HEK293 (cell line): ENCODE measurements around the gene IQGAP3.
A peak's percentile ranks its signal among the peaks of the same experiment; 100 is the strongest.

Source experiments
- EGR2 ChIP-seq: fragments of 450-650 bp; formaldehyde crosslinking; IDR thresholded peaks from 2 replicates; pipeline ENCODE4 v1.5.1; 2016; ENCODE audit warnings: low read depth, missing biosample characterization, missing genetic modification characterization
- FEZF1 ChIP-seq: fragments of 450-650 bp; formaldehyde crosslinking; IDR thresholded peaks from 2 replicates; pipeline ENCODE4 v1.5.1; 2016; ENCODE audit warnings: missing biosample characterization, missing genetic modification characterization
- KLF7 ChIP-seq: fragments of 450-650 bp; formaldehyde crosslinking; IDR thresholded peaks from 2 replicates; pipeline ENCODE4 v1.5.1; 2016; ENCODE audit warnings: missing biosample characterization, missing genetic modification characterization, borderline replicate concordance
- ZBTB1 ChIP-seq: fragments of 450-650 bp; formaldehyde crosslinking; IDR thresholded peaks from 2 replicates; pipeline ENCODE4 v1.5.1; 2016; ENCODE audit warnings: missing biosample characterization, missing genetic modification characterization
- ZFHX2 ChIP-seq: fragments of 450-650 bp; formaldehyde crosslinking; conservative IDR thresholded peaks from 2 replicates; pipeline ENCODE4 v1.5.1; 2016; ENCODE audit warnings: missing biosample characterization, missing genetic modification characterization
- ZFP69B ChIP-seq: fragments of 450-650 bp; formaldehyde crosslinking; IDR thresholded peaks from 2 replicates; pipeline ENCODE4 v1.5.1; 2016; ENCODE audit warnings: missing biosample characterization, missing genetic modification characterization
- ZNF138 ChIP-seq: fragments of 450-650 bp; formaldehyde crosslinking; IDR thresholded peaks from 2 replicates; pipeline ENCODE4 v1.5.1; 2016; ENCODE audit warnings: missing biosample characterization, missing genetic modification characterization, borderline replicate concordance
- ZNF335 ChIP-seq: fragments of 450-650 bp; formaldehyde crosslinking; conservative IDR thresholded peaks from 2 replicates; pipeline ENCODE4 v1.5.1; 2016; ENCODE audit warnings: missing biosample characterization, missing genetic modification characterization
- ZNF560 ChIP-seq: fragments of 450-650 bp; formaldehyde crosslinking; IDR thresholded peaks from 2 replicates; pipeline ENCODE4 v1.5.1; 2017; ENCODE audit warnings: missing biosample characterization, missing genetic modification characterization, borderline replicate concordance
- ZNF623 ChIP-seq: fragments of 450-650 bp; formaldehyde crosslinking; IDR thresholded peaks from 2 replicates; pipeline ENCODE4 v1.5.1; 2016; ENCODE audit warnings: missing biosample characterization, missing genetic modification characterization
- ZNF701 ChIP-seq: fragments of 450-650 bp; formaldehyde crosslinking; IDR thresholded peaks from 2 replicates; pipeline ENCODE4 v1.5.1; 2016; ENCODE audit warnings: missing biosample characterization, missing genetic modification characterization
- ZNF791 ChIP-seq: fragments of 450-650 bp; formaldehyde crosslinking; IDR thresholded peaks from 2 replicates; pipeline ENCODE4 v1.5.1; 2016; ENCODE audit warnings: missing biosample characterization, missing genetic modification characterization
- ZNF830 ChIP-seq: fragments of 450-650 bp; IDR thresholded peaks from 2 replicates; pipeline ENCODE4 v1.5.0; 2018; ENCODE audit warnings: missing biosample characterization, missing genetic modification characterization, low read depth, mild to moderate bottlenecking, moderate library complexity
- ZXDB ChIP-seq: fragments of 450-650 bp; formaldehyde crosslinking; IDR thresholded peaks from 2 replicates; pipeline ENCODE4 v1.5.1; 2016; ENCODE audit warnings: missing biosample characterization, missing genetic modification characterization
- TF ChIP-seq, protein P1 (sequence below): sonication (generic); formaldehyde crosslinking; IDR thresholded peaks from 2 replicates; pipeline ENCODE4 v1.8.1; 2022; ENCODE audit warnings: mild to moderate bottlenecking, moderate library complexity, missing genetic modification reagents
- TF ChIP-seq, protein P2 (sequence below): fragments of 450-650 bp; formaldehyde crosslinking; IDR thresholded peaks from 2 replicates; pipeline ENCODE4 v1.5.1; 2017; ENCODE audit warnings: missing biosample characterization, missing genetic modification characterization
- TF ChIP-seq, protein P3 (sequence below): fragments of 450-650 bp; formaldehyde crosslinking; IDR thresholded peaks from 2 replicates; pipeline ENCODE4 v1.5.1; 2017; ENCODE audit warnings: missing biosample characterization, missing genetic modification characterization
- TF ChIP-seq, protein P4 (sequence below): fragments of 450-650 bp; formaldehyde crosslinking; IDR thresholded peaks from 2 replicates; pipeline ENCODE4 v1.5.1; 2016; ENCODE audit warnings: missing biosample characterization, missing genetic modification characterization
- TF ChIP-seq, protein P5 (sequence below): fragments of 450-650 bp; formaldehyde crosslinking; IDR thresholded peaks from 2 replicates; pipeline ENCODE4 v1.5.1; 2017; ENCODE audit warnings: missing biosample characterization, missing genetic modification characterization
- TF ChIP-seq, protein P6 (sequence below): fragments of 450-650 bp; formaldehyde crosslinking; IDR thresholded peaks from 2 replicates; pipeline ENCODE4 v1.5.1; 2016; ENCODE audit warnings: missing biosample characterization, missing genetic modification characterization
- TF ChIP-seq, protein P7 (sequence below): fragments of 450-650 bp; formaldehyde crosslinking; IDR thresholded peaks from 2 replicates; pipeline ENCODE4 v1.5.1; 2016; ENCODE audit warnings: missing biosample characterization, missing genetic modification characterization, low read depth
- TF ChIP-seq, protein P8 (sequence below): fragments of 450-650 bp; formaldehyde crosslinking; IDR thresholded peaks from 2 replicates; pipeline ENCODE4 v1.5.1; 2016; ENCODE audit warnings: missing biosample characterization, missing genetic modification characterization, low read depth

The IQGAP3 gene

DNA sequence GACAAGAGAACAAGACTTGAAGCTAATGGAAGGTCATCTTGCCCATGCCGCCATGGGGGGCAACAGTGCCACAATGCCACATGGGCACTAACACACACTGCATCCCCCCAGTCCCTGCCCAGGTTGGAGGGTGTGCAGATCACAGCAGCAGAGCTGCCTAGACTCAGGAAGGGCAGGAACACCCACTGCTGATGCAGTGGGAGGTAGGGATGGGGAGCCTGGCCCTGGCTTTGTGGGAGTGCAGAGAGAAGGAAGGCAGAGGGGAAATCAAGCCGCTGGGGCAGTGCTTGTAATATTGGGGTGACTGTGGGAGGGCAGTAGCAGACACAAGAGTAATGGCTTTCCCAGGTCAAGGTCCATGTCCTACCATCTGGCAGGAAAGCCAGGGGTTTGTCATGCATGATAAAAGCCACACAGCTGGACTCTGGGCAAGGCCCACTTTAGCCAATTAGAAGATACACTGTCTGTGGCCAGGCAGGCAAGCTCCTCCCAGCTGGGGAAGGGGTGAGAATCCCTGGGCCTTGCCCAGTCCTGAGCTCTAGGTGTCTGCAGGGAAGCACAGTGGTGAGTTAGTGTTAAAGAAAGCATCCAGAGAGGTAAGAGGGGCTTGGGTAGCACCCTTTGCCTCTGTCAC lies 46.4 kb downstream of the IQGAP3 start (continued):
- TF ChIP-seq, protein P1, sequence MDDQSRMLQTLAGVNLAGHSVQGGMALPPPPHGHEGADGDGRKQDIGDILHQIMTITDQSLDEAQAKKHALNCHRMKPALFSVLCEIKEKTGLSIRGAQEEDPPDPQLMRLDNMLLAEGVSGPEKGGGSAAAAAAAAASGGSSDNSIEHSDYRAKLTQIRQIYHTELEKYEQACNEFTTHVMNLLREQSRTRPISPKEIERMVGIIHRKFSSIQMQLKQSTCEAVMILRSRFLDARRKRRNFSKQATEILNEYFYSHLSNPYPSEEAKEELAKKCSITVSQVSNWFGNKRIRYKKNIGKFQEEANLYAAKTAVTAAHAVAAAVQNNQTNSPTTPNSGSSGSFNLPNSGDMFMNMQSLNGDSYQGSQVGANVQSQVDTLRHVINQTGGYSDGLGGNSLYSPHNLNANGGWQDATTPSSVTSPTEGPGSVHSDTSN: no peak
- TF ChIP-seq ZNF791 (tag by site-specific recombination) (no peak), KLF7 (tag by site-specific recombination) (no peak), ZNF701 (tag by site-specific recombination) (no peak), ZBTB1 (tag by site-specific recombination) (no peak), ZNF560 (tag by site-specific recombination) (no peak), ZFHX2 (peak; percentile 75), ZNF335 (no peak), FEZF1 (tag by site-specific recombination) (no peak), EGR2 (tag by site-specific recombination) (peak; percentile 43; the same call in 1 of the 2 replicates), ZNF830 (tag by site-specific recombination) (no peak), ZXDB (no peak), ZFP69B (tag by site-specific recombination) (no peak), ZNF138 (no peak), ZNF623 (no peak)
- TF ChIP-seq, protein P2, sequence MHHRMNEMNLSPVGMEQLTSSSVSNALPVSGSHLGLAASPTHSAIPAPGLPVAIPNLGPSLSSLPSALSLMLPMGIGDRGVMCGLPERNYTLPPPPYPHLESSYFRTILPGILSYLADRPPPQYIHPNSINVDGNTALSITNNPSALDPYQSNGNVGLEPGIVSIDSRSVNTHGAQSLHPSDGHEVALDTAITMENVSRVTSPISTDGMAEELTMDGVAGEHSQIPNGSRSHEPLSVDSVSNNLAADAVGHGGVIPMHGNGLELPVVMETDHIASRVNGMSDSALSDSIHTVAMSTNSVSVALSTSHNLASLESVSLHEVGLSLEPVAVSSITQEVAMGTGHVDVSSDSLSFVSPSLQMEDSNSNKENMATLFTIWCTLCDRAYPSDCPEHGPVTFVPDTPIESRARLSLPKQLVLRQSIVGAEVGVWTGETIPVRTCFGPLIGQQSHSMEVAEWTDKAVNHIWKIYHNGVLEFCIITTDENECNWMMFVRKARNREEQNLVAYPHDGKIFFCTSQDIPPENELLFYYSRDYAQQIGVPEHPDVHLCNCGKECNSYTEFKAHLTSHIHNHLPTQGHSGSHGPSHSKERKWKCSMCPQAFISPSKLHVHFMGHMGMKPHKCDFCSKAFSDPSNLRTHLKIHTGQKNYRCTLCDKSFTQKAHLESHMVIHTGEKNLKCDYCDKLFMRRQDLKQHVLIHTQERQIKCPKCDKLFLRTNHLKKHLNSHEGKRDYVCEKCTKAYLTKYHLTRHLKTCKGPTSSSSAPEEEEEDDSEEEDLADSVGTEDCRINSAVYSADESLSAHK (tag by site-specific recombination): no peak
- TF ChIP-seq, protein P3, sequence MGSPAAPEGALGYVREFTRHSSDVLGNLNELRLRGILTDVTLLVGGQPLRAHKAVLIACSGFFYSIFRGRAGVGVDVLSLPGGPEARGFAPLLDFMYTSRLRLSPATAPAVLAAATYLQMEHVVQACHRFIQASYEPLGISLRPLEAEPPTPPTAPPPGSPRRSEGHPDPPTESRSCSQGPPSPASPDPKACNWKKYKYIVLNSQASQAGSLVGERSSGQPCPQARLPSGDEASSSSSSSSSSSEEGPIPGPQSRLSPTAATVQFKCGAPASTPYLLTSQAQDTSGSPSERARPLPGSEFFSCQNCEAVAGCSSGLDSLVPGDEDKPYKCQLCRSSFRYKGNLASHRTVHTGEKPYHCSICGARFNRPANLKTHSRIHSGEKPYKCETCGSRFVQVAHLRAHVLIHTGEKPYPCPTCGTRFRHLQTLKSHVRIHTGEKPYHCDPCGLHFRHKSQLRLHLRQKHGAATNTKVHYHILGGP (tag by site-specific recombination): no peak
- TF ChIP-seq, protein P4, sequence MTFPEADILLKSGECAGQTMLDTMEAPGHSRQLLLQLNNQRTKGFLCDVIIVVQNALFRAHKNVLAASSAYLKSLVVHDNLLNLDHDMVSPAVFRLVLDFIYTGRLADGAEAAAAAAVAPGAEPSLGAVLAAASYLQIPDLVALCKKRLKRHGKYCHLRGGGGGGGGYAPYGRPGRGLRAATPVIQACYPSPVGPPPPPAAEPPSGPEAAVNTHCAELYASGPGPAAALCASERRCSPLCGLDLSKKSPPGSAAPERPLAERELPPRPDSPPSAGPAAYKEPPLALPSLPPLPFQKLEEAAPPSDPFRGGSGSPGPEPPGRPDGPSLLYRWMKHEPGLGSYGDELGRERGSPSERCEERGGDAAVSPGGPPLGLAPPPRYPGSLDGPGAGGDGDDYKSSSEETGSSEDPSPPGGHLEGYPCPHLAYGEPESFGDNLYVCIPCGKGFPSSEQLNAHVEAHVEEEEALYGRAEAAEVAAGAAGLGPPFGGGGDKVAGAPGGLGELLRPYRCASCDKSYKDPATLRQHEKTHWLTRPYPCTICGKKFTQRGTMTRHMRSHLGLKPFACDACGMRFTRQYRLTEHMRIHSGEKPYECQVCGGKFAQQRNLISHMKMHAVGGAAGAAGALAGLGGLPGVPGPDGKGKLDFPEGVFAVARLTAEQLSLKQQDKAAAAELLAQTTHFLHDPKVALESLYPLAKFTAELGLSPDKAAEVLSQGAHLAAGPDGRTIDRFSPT (tag by site-specific recombination): peak; percentile 77
- TF ChIP-seq, protein P5, sequence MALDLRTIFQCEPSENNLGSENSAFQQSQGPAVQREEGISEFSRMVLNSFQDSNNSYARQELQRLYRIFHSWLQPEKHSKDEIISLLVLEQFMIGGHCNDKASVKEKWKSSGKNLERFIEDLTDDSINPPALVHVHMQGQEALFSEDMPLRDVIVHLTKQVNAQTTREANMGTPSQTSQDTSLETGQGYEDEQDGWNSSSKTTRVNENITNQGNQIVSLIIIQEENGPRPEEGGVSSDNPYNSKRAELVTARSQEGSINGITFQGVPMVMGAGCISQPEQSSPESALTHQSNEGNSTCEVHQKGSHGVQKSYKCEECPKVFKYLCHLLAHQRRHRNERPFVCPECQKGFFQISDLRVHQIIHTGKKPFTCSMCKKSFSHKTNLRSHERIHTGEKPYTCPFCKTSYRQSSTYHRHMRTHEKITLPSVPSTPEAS (tag by site-specific recombination): no peak
- TF ChIP-seq, protein P6, sequence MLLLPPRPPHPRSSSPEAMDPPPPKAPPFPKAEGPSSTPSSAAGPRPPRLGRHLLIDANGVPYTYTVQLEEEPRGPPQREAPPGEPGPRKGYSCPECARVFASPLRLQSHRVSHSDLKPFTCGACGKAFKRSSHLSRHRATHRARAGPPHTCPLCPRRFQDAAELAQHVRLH: no peak
- TF ChIP-seq, protein P7, sequence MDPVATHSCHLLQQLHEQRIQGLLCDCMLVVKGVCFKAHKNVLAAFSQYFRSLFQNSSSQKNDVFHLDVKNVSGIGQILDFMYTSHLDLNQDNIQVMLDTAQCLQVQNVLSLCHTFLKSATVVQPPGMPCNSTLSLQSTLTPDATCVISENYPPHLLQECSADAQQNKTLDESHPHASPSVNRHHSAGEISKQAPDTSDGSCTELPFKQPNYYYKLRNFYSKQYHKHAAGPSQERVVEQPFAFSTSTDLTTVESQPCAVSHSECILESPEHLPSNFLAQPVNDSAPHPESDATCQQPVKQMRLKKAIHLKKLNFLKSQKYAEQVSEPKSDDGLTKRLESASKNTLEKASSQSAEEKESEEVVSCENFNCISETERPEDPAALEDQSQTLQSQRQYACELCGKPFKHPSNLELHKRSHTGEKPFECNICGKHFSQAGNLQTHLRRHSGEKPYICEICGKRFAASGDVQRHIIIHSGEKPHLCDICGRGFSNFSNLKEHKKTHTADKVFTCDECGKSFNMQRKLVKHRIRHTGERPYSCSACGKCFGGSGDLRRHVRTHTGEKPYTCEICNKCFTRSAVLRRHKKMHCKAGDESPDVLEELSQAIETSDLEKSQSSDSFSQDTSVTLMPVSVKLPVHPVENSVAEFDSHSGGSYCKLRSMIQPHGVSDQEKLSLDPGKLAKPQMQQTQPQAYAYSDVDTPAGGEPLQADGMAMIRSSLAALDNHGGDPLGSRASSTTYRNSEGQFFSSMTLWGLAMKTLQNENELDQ (tag by site-specific recombination): no peak
- TF ChIP-seq, protein P8, sequence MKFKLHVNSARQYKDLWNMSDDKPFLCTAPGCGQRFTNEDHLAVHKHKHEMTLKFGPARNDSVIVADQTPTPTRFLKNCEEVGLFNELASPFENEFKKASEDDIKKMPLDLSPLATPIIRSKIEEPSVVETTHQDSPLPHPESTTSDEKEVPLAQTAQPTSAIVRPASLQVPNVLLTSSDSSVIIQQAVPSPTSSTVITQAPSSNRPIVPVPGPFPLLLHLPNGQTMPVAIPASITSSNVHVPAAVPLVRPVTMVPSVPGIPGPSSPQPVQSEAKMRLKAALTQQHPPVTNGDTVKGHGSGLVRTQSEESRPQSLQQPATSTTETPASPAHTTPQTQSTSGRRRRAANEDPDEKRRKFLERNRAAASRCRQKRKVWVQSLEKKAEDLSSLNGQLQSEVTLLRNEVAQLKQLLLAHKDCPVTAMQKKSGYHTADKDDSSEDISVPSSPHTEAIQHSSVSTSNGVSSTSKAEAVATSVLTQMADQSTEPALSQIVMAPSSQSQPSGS (tag by site-specific recombination): no peak
